C4-2B (cell line): ENCODE results near the gene ARHGAP26.

Experiments used
- CTCF ChIP-seq: fragments of 450-650 bp; conservative IDR thresholded peaks from 2 replicates; pipeline ENCODE4 v1.5.1; 2017; ENCODE audit warnings: mild to moderate bottlenecking
- ZFX ChIP-seq: fragments of 450-650 bp; IDR thresholded peaks from 2 replicates; pipeline ENCODE4 v1.6.1; 2017

GRCh38 chr5:142875936-142876335 lies 105.8 kb downstream of the ARHGAP26 start:
- TF ChIP-seq CTCF (no peak), ZFX (no peak)
